Transverse colon (tissue), 4 donors: ENCODE measurements around the gene DPYD.

Source experiments
- CTCF ChIP-seq, 5 experiments: fragments of 200-600 bp in 3 of 5; fragments of 450-650 bp in 2 of 5; sonication (generic) in 3 of 5; IDR thresholded peaks; 1 replicate in 2 of 5; 2 replicates in 3 of 5; pipeline ENCODE4 v1.5.1; 2016 to 2017; ENCODE audit warnings: antibody characterized with exemption in 5 of 5, inconsistent platforms in 3 of 5, mild to moderate bottlenecking in 2 of 5, moderate library complexity in 1 of 5
- EP300 ChIP-seq: sonication (generic); formaldehyde crosslinking; IDR thresholded peaks from one replicate; pipeline ENCODE4 v1.6.1; 2017; ENCODE audit warnings: antibody characterized with exemption, low read depth
- POLR2A ChIP-seq: fragments of 450-650 bp; IDR thresholded peaks from one replicate; pipeline ENCODE4 v1.6.1; 2016; ENCODE audit warnings: antibody characterized with exemption, mild to moderate bottlenecking, moderate library complexity
- POLR2AphosphoS5 ChIP-seq, 3 donors: sonication (generic); formaldehyde crosslinking; IDR thresholded peaks; one replicate each; pipeline ENCODE4 v1.6.1; 2016; ENCODE audit warnings: antibody characterized with exemption in 3 of 3

GRCh38 chr1:97151651-97152050 lies 769.2 kb downstream of the DPYD start:
- TF ChIP-seq POLR2A, result no peak
- TF ChIP-seq EP300, result no peak
- no peak for TF ChIP-seq POLR2AphosphoS5 (IDR thresholded peaks at IDR 0.05)
- TF ChIP-seq CTCF (IDR thresholded peaks at IDR 0.05), result no peak
